Naive thymus-derived CD4-positive, alpha-beta T cell (primary cell): Measurements from ENCODE around the gene PLEKHF1. TPM values are rescaled to one million over a fixed set of nuclear protein-coding genes. Genes with fewer than 3 reads are reported as not detected.
A peak's percentile ranks its signal among the peaks of the same experiment; 100 is the strongest.
"Not testable (repeated sequence)": the region's sequence is repeated elsewhere in the genome, so short reads cannot be mapped to it uniquely, and the experiment has no call there.

Experiments
- ATAC-seq: fragments of 150-1000 bp; cut with Tn5 transposase; 2 replicates; pipeline ENCODE4 v1.10.0; 2021; ENCODE audit warnings: mild to moderate bottlenecking, moderate library complexity
- CTCF ChIA-PET: fragments of 350-600 bp; sonication (Branson Sonifier 250); formaldehyde crosslinking; loops from one replicate; lab custom pipeline; 2021; ENCODE audit warnings: antibody characterized with exemption; lab: Charles Lee
- POLR2A ChIA-PET: fragments of 350-600 bp; sonication (Branson Sonifier 250); formaldehyde crosslinking; loops from one replicate; lab custom pipeline; 2021; ENCODE audit warnings: antibody characterized with exemption, inconsistent platforms; lab: Charles Lee
- DNase-seq, 9 donors: peaks; one replicate each; pipeline versions ENCODE4 v3.0.0 to v3.0.0-alpha.2; 2020 to 2022; ENCODE audit warnings: mixed read lengths in 1 of 9
- H3K27ac ChIP-seq: one replicate; pipeline ENCODE4 v1.7.0; 2013; ENCODE audit warnings: mild to moderate bottlenecking, low read depth, low read length, moderate library complexity
- H3K27me3 ChIP-seq, 2 donors: one replicate each; pipeline ENCODE4 v1.7.0; 2013; ENCODE audit warnings: low read length in 2 of 2, mild to moderate bottlenecking in 2 of 2, moderate library complexity in 2 of 2; ENCODE audit not compliant: control insufficient read depth in 2 of 2, insufficient read depth in 2 of 2
- H3K36me3 ChIP-seq, 3 experiments: 1 replicate in 2 of 3; 2 replicates in 1 of 3; pipeline ENCODE4 v1.7.0; 2013; ENCODE audit warnings: low read length in 3 of 3, mild to moderate bottlenecking in 3 of 3, moderate library complexity in 1 of 3; ENCODE audit not compliant: insufficient read depth in 3 of 3, control insufficient read depth in 2 of 3
- H3K4me1 ChIP-seq, 2 donors: one replicate each; pipeline ENCODE4 v1.7.0; 2013; ENCODE audit warnings: low read length in 2 of 2, mild to moderate bottlenecking in 2 of 2, moderate library complexity in 1 of 2; ENCODE audit not compliant: control insufficient read depth in 2 of 2, insufficient read depth in 2 of 2
- H3K4me3 ChIP-seq: 2 replicates; pipeline ENCODE4 v1.7.0; 2013; ENCODE audit warnings: mild to moderate bottlenecking, low read length
- H3K9me3 ChIP-seq, 3 experiments: 1 replicate in 2 of 3; 2 replicates in 1 of 3; pipeline ENCODE4 v1.7.0; 2013; ENCODE audit warnings: low read length in 3 of 3; ENCODE audit not compliant: control insufficient read depth in 2 of 3
- H3K27ac Mint-ChIP-seq, 9 donors: one replicate each; pipeline ENCODE4 v1.8.0; 2020 to 2022; ENCODE audit warnings: mixed read lengths in 9 of 9, mild to moderate bottlenecking in 8 of 9, moderate library complexity in 5 of 9, inconsistent platforms in 2 of 9
- H3K27me3 Mint-ChIP-seq, 5 donors: one replicate each; pipeline ENCODE4 v1.8.0; 2021 to 2022; ENCODE audit warnings: mixed read lengths in 5 of 5, mild to moderate bottlenecking in 1 of 5
- H3K36me3 Mint-ChIP-seq, 5 donors: one replicate each; pipeline ENCODE4 v1.8.0; 2020 to 2022; ENCODE audit warnings: mixed read lengths in 5 of 5, mild to moderate bottlenecking in 3 of 5, inconsistent platforms in 1 of 5
- H3K4me1 Mint-ChIP-seq, 7 donors: one replicate each; pipeline ENCODE4 v1.8.0; 2020 to 2022; ENCODE audit warnings: mixed read lengths in 7 of 7, mild to moderate bottlenecking in 3 of 7, inconsistent platforms in 1 of 7
- H3K4me3 Mint-ChIP-seq, 10 donors: one replicate each; pipeline ENCODE4 v1.8.0; 2020 to 2022; ENCODE audit warnings: mild to moderate bottlenecking in 10 of 10, mixed read lengths in 10 of 10, moderate library complexity in 6 of 10, inconsistent platforms in 2 of 10
- H3K9me3 Mint-ChIP-seq, 11 donors: one replicate each; pipeline ENCODE4 v1.8.0; 2020 to 2022; ENCODE audit warnings: mixed read lengths in 11 of 11, mild to moderate bottlenecking in 4 of 11, inconsistent platforms in 1 of 11, moderate library complexity in 1 of 11
- intact Hi-C, 2 donors: fragments of 100-400 bp; cut with micrococcal nuclease; formaldehyde crosslinking; loops; one replicate each; pipeline ENCODE4 v1.15.1; 2023
- polyA plus RNA-seq, 2 donors: library from polyadenylated mRNA; unstranded; fragments of 300-500 nt; fragmentation: Illumina TruSeq; gene quantifications; one replicate each; pipeline ENCODE4 v1.2.3, GENCODE V29; 2021
- total RNA-seq, 6 experiments: library from RNA in 5 of 6; stranded (reverse) in 5 of 6; gene quantifications; 1 replicate in 5 of 6; 2 replicates in 1 of 6; pipeline ENCODE4 v1.2.3 and lab custom pipeline; 2021 to 2026

Gene PLEKHF1
- total and polyA plus RNA-seq, 7 experiments from 2014 or later: 11.1 to 47.2 (median 17.5) TPM

- no peaks in the 10 kb centered on the region for H3K36me3 ChIP-seq
- DNase-seq (no peak), ATAC-seq (no peak)
- CTCF ChIA-PET: interaction anchor here (1.5 kb wide), 1 partner anchor 15 kb away, joined by 4 read pairs; no protein-coding TSS in a partner anchor
- H3K4me3 ChIP-seq: no peak overlapping the region
- no peaks in the 10 kb centered on the region for H3K9me3 ChIP-seq
- peaks cover 37 to 52% (median 40%) of the 10 kb centered on the region in 7 donors for H3K4me1 Mint-ChIP-seq
- no peaks in the 10 kb centered on the region for H3K9me3 Mint-ChIP-seq
- POLR2A ChIA-PET: interaction anchor here (1.9 kb wide), 1 partner anchor 19 kb away, joined by 8 read pairs; the partner anchor contains the start of gene POP4
- H3K36me3 Mint-ChIP-seq: no peaks in the 10 kb centered on the region
- H3K27ac Mint-ChIP-seq: peak overlapping the region in 1 of 9 donors; percentile 22
- H3K27ac ChIP-seq: no peak overlapping the region
- intact Hi-C loops: loop anchor here in 1 of 2 donors (10.0 kb wide), 1 partner anchor 1590 kb away; no protein-coding TSS in a partner anchor
- peaks cover 0 to 3% (median 0%) of the 10 kb centered on the region in 5 donors for H3K27me3 Mint-ChIP-seq
- no peaks in the 10 kb centered on the region for H3K27me3 ChIP-seq
- H3K4me1 ChIP-seq: peaks cover 26 to 58% of the 10 kb centered on the region in 2 donors
- peak overlapping the region in 1 of 10 donors; percentile 29 for H3K4me3 Mint-ChIP-seq
Measured at GRCh38 chr19:29625186-29625651, 40.0 kb upstream of the PLEKHF1 start.

- Mint-ChIP-seq H3K36me3 (no peaks in the 10 kb centered on the region), H3K4me1 (peaks cover 25 to 40% (median 28%) of the 10 kb centered on the region in 7 donors), H3K4me3 (no peak overlapping the region), H3K9me3 (peaks cover 0 to 2% (median 0%) of the 10 kb centered on the region in 11 donors), H3K27me3 (peaks cover 0 to 3% (median 0%) of the 10 kb centered on the region in 5 donors), H3K27ac (no peak overlapping the region)
- POLR2A ChIA-PET: no interaction called here
- no peaks in the 10 kb centered on the region for H3K9me3 ChIP-seq
- no peaks in the 10 kb centered on the region for H3K36me3 ChIP-seq
- H3K27ac ChIP-seq: no peak overlapping the region
- H3K4me3 ChIP-seq: no peak overlapping the region
- CTCF ChIA-PET: interaction anchor here (1.5 kb wide), 1 partner anchor 16 kb away, joined by 4 read pairs; no protein-coding TSS in a partner anchor
- no peaks in the 10 kb centered on the region for H3K27me3 ChIP-seq
- ATAC-seq (no peak), DNase-seq (no peak)
- intact Hi-C loops: loop anchor here in 1 of 2 donors (10.0 kb wide), 1 partner anchor 1588 kb away; no protein-coding TSS in a partner anchor
- H3K4me1 ChIP-seq: peaks cover 14 to 46% of the 10 kb centered on the region in 2 donors
Measured at GRCh38 chr19:29626386-29626785, 38.9 kb upstream of the PLEKHF1 start.

- POLR2A ChIA-PET, H3K27me3 Mint-ChIP-seq, H3K4me3 Mint-ChIP-seq, H3K27ac Mint-ChIP-seq, H3K27me3 ChIP-seq, H3K4me3 ChIP-seq, DNase-seq, H3K27ac ChIP-seq, ATAC-seq, H3K36me3 Mint-ChIP-seq, H3K36me3 ChIP-seq, H3K9me3 Mint-ChIP-seq, H3K9me3 ChIP-seq: not testable (repeated sequence)
- intact Hi-C loops: loop anchor here in 1 of 2 donors (10.0 kb wide), 1 partner anchor 1588 kb away; no protein-coding TSS in a partner anchor
- peaks cover 21 to 35% (median 24%) of the 10 kb centered on the region in 7 donors for H3K4me1 Mint-ChIP-seq
- CTCF ChIA-PET: interaction anchor here (0.9 to 1.5 kb wide), 2 partner anchors 17 to 64 kb away, joined by 3 to 4 read pairs; no protein-coding TSS in a partner anchor
- H3K4me1 ChIP-seq: peaks cover 10 to 42% of the 10 kb centered on the region in 2 donors
Measured at GRCh38 chr19:29626832-29627231, 38.4 kb upstream of the PLEKHF1 start.

GRCh38 chr19:29628661-29629385 is 36.4 kb upstream of the PLEKHF1 start:
- no peaks in the 10 kb centered on the region for H3K27me3 ChIP-seq
- intact Hi-C loops: loop anchor here in 1 of 2 donors (10.0 kb wide), 1 partner anchor 1586 kb away; no protein-coding TSS in a partner anchor
- ChIA-PET CTCF (no interaction called here), POLR2A (no interaction called here)
- Mint-ChIP-seq H3K27ac (no peak overlapping the region), H3K4me1 (peaks cover 4 to 15% (median 5%) of the 10 kb centered on the region in 7 donors), H3K36me3 (no peaks in the 10 kb centered on the region), H3K9me3 (peaks cover 0 to 2% (median 0%) of the 10 kb centered on the region in 11 donors), H3K27me3 (peaks cover 0 to 3% (median 0%) of the 10 kb centered on the region in 5 donors), H3K4me3 (no peak overlapping the region)
- ATAC-seq (no peak), DNase-seq (no peak)
- no peaks in the 10 kb centered on the region for H3K9me3 ChIP-seq
- peaks cover 0 to 22% of the 10 kb centered on the region in 2 donors for H3K4me1 ChIP-seq
- H3K4me3 ChIP-seq: no peak overlapping the region
- no peak overlapping the region for H3K27ac ChIP-seq
- H3K36me3 ChIP-seq: no peaks in the 10 kb centered on the region

GRCh38 chr19:29629836-29630534 is 35.3 kb upstream of the PLEKHF1 start:
- H3K36me3 Mint-ChIP-seq: no peaks in the 10 kb centered on the region
- H3K4me3 Mint-ChIP-seq: no peak overlapping the region
- no peak for DNase-seq
- no peak for ATAC-seq
- no peaks in the 10 kb centered on the region for H3K27me3 ChIP-seq
- ChIA-PET POLR2A (no interaction called here), CTCF (no interaction called here)
- H3K36me3 ChIP-seq: no peaks in the 10 kb centered on the region
- peaks cover 0 to 3% (median 0%) of the 10 kb centered on the region in 5 donors for H3K27me3 Mint-ChIP-seq
- H3K27ac ChIP-seq: no peak overlapping the region
- no peak overlapping the region for H3K27ac Mint-ChIP-seq
- H3K4me3 ChIP-seq: no peak overlapping the region
- peaks cover 0 to 2% (median 0%) of the 10 kb centered on the region in 11 donors for H3K9me3 Mint-ChIP-seq
- intact Hi-C loops: loop anchor here in 1 of 2 donors (10.0 kb wide), 1 partner anchor 1585 kb away; no protein-coding TSS in a partner anchor
- peaks cover 0 to 10% of the 10 kb centered on the region in 2 donors for H3K4me1 ChIP-seq
- peaks cover 0 to 9% (median 0%) of the 10 kb centered on the region in 7 donors for H3K4me1 Mint-ChIP-seq
- no peaks in the 10 kb centered on the region for H3K9me3 ChIP-seq

GRCh38 chr19:29630655-29631054 is 34.6 kb upstream of the PLEKHF1 start:
- ChIA-PET POLR2A (no interaction called here), CTCF (interaction anchor here (0.7 kb wide), 1 partner anchor 76 kb away, joined by 3 read pairs; no protein-coding TSS in a partner anchor)
- Histone ChIP-seq H3K9me3 (no peaks in the 10 kb centered on the region), H3K27me3 (no peaks in the 10 kb centered on the region), H3K4me3 (no peak overlapping the region), H3K36me3 (no peaks in the 10 kb centered on the region), H3K27ac (no peak overlapping the region), H3K4me1 (peaks cover 0 to 4% of the 10 kb centered on the region in 2 donors)
- intact Hi-C loops: no loop called here
- H3K36me3 Mint-ChIP-seq: no peaks in the 10 kb centered on the region
- no peak overlapping the region for H3K27ac Mint-ChIP-seq
- peaks cover 0 to 3% (median 0%) of the 10 kb centered on the region in 5 donors for H3K27me3 Mint-ChIP-seq
- H3K4me3 Mint-ChIP-seq: no peak overlapping the region
- H3K9me3 Mint-ChIP-seq: peaks cover 0 to 2% (median 0%) of the 10 kb centered on the region in 11 donors
- DNase-seq (no peak), ATAC-seq (no peak)
- H3K4me1 Mint-ChIP-seq: peaks cover 0 to 8% (median 0%) of the 10 kb centered on the region in 7 donors
